Stomach smooth muscle (tissue), 2 donors: ENCODE results near the gene CORO2B.

Experiments
- H3K27ac ChIP-seq: one replicate; pipeline ENCODE4 v1.7.0; 2013; ENCODE audit warnings: mild to moderate bottlenecking, low read length, inconsistent platforms
- H3K27me3 ChIP-seq, 2 donors: one replicate each; pipeline ENCODE4 v1.7.0; 2013; ENCODE audit warnings: low read length in 2 of 2; ENCODE audit not compliant: insufficient read depth in 2 of 2, control insufficient read depth in 1 of 2
- H3K36me3 ChIP-seq, 2 donors: one replicate each; pipeline ENCODE4 v1.7.0; 2013; ENCODE audit warnings: low read length in 2 of 2; ENCODE audit not compliant: control insufficient read depth in 2 of 2, insufficient read depth in 2 of 2
- H3K4me1 ChIP-seq: one replicate; pipeline ENCODE4 v1.7.0; 2013; ENCODE audit warnings: low read length; ENCODE audit not compliant: control insufficient read depth, insufficient read depth
- H3K4me3 ChIP-seq, 2 donors: one replicate each; pipeline ENCODE4 v1.7.0; 2013; ENCODE audit warnings: low read length in 2 of 2
- H3K9ac ChIP-seq, 2 donors: one replicate each; pipeline ENCODE4 v1.7.0; 2013; ENCODE audit warnings: low read length in 2 of 2, mild to moderate bottlenecking in 1 of 2
- H3K9me3 ChIP-seq, 2 donors: one replicate each; pipeline ENCODE4 v1.7.0; 2013; ENCODE audit warnings: low read length in 2 of 2; ENCODE audit not compliant: control insufficient read depth in 2 of 2
- donor health status: healthy.
- donor health status: Pancreatic carcinoma.

Gene CORO2B

DNA sequence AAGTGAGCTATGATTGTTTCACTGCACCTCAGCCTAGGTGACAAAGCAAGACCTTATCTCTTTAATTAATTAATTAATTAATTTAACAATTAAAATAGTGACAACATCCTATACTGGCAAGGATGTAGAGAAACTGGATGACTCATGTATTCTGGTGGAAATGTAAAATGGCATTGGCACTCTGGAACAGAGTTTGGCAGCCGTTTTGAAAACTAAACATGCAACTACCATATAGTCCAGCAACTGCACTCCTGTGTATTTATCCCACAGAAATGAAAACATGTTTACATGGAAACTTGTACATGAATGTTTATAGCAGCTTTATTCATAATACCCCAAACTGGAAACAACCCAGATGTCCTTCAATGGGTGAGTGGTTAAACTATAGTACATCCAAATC, 185.3 kb downstream of the CORO2B start:
- no peak overlapping the region for H3K4me3 ChIP-seq
- no peaks in the 10 kb centered on the region for H3K4me1 ChIP-seq
- no peaks in the 10 kb centered on the region for H3K36me3 ChIP-seq

DNA sequence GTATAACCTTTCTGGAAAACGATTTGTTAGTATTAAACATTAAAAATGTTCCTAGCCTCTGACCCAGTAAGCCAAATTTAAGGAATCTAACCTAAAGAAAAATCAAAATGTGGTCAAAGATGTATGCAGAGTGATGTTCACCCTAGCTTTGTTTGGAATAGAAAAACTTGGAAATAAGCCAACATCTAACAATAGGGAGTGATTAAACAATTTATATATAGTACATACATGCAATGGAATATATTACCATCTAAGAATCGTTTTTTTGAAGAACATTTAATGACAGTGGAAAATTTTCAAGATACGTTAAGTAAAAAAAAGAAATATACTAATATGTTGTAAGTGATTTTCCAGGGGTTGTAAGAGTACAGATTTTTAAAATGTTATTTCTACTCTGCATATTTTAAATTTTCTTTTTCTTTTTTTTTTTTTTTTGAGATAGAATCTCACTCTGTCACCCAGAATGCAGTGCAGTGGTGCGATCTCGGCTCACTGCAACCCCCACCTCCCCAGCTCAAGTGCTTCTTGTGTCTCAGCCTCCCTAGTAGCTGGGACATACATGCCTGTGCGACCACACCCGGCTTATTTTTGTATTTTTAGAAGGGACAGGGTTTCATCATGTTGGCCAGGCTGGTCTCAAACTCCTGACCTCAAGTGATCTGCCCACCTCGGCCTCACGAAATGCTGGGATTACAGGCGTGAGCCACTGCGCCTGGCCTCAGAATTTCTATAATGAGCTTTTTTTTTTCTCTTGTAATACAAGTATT, 187.0 kb downstream of the CORO2B start:
- Histone ChIP-seq H3K9ac (no peak overlapping the region), H3K4me1 (no peaks in the 10 kb centered on the region), H3K4me3 (no peak overlapping the region), H3K9me3 (no peaks in the 10 kb centered on the region), H3K27ac (no peak overlapping the region), H3K36me3 (no peaks in the 10 kb centered on the region), H3K27me3 (peaks cover 2 to 3% of the 10 kb centered on the region in 2 donors)

More for the DNA sequence above, 185.3 kb downstream of the CORO2B start:
- no peak overlapping the region for H3K27ac ChIP-seq
- H3K27me3 ChIP-seq: no peaks in the 10 kb centered on the region
- H3K9ac ChIP-seq: no peak overlapping the region
- H3K9me3 ChIP-seq: no peaks in the 10 kb centered on the region

DNA sequence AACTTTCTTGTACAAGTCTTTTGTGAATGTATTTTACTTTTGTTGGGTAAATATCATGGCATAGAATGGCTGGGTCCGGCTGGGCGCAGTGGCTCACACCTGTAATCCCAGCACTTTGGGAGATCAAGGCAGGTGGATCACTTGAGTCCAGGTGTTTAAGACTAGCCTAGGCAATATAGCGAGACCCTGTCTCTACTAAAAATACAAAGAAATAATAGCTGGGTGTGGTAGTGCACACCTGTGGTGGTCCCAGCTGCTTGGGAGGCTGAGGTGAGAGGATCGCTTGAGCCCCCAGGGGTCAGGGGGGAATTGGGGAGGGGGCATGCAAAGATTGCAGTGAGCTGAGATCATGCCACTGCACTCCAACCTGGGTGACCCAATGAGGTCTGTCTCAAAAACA, 189.0 kb downstream of the CORO2B start:
- Histone ChIP-seq H3K27me3 (peaks cover 2 to 3% of the 10 kb centered on the region in 2 donors), H3K9me3 (no peaks in the 10 kb centered on the region), H3K9ac (no peak overlapping the region), H3K27ac (no peak overlapping the region), H3K36me3 (no peaks in the 10 kb centered on the region), H3K4me3 (no peak overlapping the region), H3K4me1 (no peaks in the 10 kb centered on the region)

DNA sequence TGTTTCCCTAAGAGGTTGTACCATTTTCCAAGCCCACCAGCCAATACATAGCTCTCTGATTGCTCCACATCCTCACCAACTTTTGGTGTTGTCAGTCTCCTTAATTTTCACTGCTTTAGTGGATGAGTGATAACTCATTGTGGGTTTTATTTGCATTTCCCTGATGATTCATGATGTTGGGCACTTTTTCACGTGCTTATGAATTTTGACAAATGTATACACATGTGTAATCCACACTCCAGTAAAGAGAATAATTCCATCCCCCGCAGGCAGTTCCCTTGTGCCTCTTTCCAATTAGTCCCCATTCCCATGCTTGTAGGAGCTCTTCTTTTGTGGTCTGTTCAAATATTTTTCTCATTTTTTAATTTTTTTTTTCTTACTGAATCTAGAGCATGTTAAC, 189.5 kb downstream of the CORO2B start:
- no peak overlapping the region for H3K27ac ChIP-seq
- H3K4me3 ChIP-seq: no peak overlapping the region
- peaks cover 2 to 3% of the 10 kb centered on the region in 2 donors for H3K27me3 ChIP-seq
- H3K36me3 ChIP-seq: no peaks in the 10 kb centered on the region
- H3K9me3 ChIP-seq: no peaks in the 10 kb centered on the region
- H3K4me1 ChIP-seq: no peaks in the 10 kb centered on the region
- H3K9ac ChIP-seq: no peak overlapping the region

DNA sequence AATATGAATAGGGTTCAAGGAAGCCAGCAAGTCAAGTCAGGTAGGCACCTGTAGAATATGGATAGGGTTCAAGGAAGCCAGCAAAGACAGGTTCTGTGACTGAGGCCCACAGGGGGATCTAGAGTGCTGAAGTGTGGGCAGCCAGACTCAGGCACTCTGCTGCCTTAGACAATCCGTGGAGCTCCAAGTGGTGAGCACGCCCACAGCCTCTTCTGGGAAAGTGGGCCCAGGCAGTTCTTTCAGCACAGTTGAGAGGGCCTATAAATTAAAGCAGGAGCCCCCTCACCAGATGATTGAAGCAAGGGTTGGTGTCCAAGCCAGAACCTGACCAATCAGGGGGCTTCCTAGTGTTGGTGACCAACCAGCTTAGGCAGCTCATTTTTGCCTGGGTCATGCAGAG, 190.9 kb downstream of the CORO2B start:
- Histone ChIP-seq H3K27ac (no peak overlapping the region), H3K9ac (no peak overlapping the region), H3K4me1 (no peaks in the 10 kb centered on the region), H3K27me3 (peaks cover 2 to 3% of the 10 kb centered on the region in 2 donors), H3K36me3 (no peaks in the 10 kb centered on the region), H3K4me3 (no peak overlapping the region), H3K9me3 (no peaks in the 10 kb centered on the region)

DNA sequence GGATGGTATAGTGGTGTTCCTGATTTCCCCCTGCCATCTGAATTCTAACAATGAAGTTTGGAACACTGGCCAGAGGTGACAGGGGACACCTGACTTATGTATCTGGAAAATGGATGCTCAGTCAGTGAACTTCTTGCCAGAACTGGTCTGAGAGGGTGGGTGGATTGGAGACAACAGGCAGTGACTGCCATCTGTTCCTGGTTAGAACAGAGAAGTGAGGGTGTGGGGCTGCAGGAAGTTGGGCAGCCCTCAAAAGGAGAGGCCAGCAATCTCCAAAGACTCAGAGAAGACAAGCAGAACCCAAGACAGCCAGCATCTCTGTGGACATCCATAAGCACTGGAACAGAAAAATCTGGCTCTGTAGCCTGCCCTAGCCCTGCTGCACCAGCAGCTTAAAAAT, 191.4 kb downstream of the CORO2B start:
- Histone ChIP-seq H3K27me3 (peaks cover 2 to 3% of the 10 kb centered on the region in 2 donors), H3K27ac (no peak overlapping the region), H3K4me3 (no peak overlapping the region), H3K9me3 (no peaks in the 10 kb centered on the region), H3K36me3 (no peaks in the 10 kb centered on the region), H3K9ac (no peak overlapping the region), H3K4me1 (peaks cover 2% of the 10 kb centered on the region)

DNA sequence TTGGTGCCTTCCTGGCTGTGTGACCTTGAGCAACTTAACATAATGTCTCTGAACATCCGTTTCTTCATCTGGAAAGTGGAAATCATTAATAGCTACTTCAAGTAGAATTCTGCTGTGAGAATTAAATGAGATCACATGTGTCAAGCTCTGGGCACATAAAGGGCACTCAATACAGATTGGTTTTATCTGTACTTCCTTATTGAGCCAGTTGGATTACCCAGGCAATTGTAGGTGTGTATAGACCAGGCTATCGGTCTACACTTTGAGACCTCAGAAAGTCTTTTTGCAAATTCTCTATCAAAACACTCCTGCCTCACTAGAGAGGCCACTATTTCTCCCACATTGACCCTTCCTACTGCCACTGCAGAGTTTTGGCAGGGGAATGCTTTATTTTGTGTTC, 194.2 kb downstream of the CORO2B start:
- Histone ChIP-seq H3K4me1 (peaks cover 14% of the 10 kb centered on the region), H3K27me3 (peaks cover 2 to 3% of the 10 kb centered on the region in 2 donors), H3K9me3 (no peaks in the 10 kb centered on the region), H3K4me3 (no peak overlapping the region), H3K9ac (no peak overlapping the region), H3K36me3 (no peaks in the 10 kb centered on the region), H3K27ac (no peak overlapping the region)

DNA sequence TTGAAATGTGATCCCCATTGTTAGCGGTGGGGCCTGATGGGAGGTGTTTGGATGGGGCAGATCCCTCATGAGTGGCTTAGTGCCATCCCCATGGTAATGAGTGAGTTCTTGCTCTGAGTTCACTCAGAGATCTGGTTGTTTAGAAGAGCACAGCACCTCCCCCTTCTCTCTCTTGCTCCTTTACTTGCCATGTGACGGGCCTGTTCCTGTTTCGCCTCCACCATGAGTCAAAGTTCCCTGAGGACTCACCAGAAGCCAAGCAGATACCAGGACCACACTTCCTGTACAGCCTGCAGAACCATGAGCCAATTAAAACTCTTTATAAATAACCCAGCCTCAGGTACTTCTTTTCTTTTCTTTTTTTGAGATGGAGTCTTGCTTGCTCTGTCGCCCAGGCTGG, 195.3 kb downstream of the CORO2B start:
- H3K9ac ChIP-seq: no peak overlapping the region
- H3K4me3 ChIP-seq: no peak overlapping the region
- no peaks in the 10 kb centered on the region for H3K9me3 ChIP-seq
- H3K4me1 ChIP-seq: peaks cover 14% of the 10 kb centered on the region
- H3K27ac ChIP-seq: no peak overlapping the region
- no peaks in the 10 kb centered on the region for H3K36me3 ChIP-seq
- H3K27me3 ChIP-seq: peaks cover 2 to 3% of the 10 kb centered on the region in 2 donors

DNA sequence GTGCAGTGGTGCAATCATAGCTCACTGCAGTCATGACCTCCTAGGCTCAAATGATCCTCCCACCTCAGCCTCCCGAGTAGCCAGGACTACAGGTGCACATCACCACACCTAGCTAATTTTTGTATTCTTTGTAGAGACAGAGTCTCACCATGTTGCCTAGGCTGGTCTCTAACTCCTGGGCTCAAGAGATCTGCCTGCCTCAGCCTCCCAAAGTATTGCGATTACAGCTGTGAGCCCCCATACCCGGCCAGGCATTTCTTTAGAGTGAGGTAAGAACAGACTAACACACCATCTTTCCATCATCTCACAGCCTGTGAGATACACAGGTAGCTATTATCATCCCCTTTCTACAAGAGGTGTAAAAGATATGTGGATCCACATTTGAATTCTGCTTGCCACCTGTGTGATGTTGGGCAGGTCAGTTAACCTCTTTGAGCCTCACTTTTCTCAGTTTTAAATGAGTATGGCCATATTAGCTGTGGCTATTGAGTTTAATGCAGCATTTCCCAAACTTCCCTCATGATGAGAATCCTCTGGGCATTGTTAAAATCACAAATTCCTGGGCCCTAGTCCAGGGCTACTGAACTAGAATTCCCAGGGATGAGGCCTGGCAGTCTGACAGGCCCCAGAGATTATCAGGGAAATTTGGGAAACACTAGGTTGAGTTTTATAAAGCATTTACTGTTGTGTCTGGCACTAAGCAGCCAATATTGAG, 195.9 kb downstream of the CORO2B start:
- Histone ChIP-seq H3K9ac (no peak overlapping the region), H3K27me3 (peaks cover 0 to under 1% of the 10 kb centered on the region in 2 donors), H3K9me3 (no peaks in the 10 kb centered on the region), H3K36me3 (peaks cover 0 to 4% of the 10 kb centered on the region in 2 donors), H3K27ac (no peak overlapping the region), H3K4me3 (no peak overlapping the region), H3K4me1 (peaks cover 16% of the 10 kb centered on the region)

DNA sequence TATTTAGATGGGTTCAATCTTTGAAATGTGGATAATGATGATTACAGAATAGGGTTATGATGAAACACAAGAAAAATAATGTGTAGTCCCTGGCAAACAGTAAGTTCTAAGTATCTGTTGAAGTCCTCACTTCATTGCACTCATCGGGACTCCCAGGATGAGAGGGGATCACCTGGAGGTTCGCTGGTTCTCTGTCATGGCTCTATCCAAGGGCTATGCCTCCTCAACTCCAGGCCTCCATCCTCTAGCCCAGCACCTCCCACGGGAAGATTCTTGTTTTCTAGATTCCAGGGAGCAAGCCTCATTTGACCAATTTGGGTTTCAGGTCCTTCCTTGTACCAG, 196.4 kb downstream of the CORO2B start:
- Histone ChIP-seq H3K36me3 (peaks cover 0 to 7% of the 10 kb centered on the region in 2 donors), H3K27ac (peak overlapping the region; percentile 37)

More for the DNA sequence above, 196.4 kb downstream of the CORO2B start:
- H3K4me1 ChIP-seq: peaks cover 16% of the 10 kb centered on the region
- H3K9ac ChIP-seq: no peak overlapping the region
- no peaks in the 10 kb centered on the region for H3K9me3 ChIP-seq
- no peak overlapping the region for H3K4me3 ChIP-seq
- H3K27me3 ChIP-seq: no peaks in the 10 kb centered on the region
